ENCODE results near the gene XRCC3.

XRCC3 gene

DNA sequence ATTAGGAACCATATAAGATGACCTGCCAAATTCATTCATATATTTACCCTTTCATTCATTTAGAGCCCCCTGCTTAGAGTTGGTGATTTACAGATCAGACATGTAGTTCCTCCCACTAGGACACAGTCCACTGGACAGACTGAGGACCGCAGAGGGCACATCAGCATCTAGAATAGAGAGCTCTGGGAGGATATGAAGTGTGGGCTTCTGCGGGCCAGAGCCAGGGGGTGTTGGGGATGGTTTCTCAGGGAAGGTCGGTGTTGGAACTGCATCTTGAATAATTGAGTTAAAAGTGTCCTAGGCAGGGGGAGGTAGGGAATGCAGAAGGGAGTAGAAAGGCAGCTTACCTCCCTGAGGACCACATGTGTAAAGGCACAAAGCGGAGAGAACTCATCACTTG, 43.3 kb downstream of the XRCC3 start:
- TF ChIP-seq, protein P1, sequence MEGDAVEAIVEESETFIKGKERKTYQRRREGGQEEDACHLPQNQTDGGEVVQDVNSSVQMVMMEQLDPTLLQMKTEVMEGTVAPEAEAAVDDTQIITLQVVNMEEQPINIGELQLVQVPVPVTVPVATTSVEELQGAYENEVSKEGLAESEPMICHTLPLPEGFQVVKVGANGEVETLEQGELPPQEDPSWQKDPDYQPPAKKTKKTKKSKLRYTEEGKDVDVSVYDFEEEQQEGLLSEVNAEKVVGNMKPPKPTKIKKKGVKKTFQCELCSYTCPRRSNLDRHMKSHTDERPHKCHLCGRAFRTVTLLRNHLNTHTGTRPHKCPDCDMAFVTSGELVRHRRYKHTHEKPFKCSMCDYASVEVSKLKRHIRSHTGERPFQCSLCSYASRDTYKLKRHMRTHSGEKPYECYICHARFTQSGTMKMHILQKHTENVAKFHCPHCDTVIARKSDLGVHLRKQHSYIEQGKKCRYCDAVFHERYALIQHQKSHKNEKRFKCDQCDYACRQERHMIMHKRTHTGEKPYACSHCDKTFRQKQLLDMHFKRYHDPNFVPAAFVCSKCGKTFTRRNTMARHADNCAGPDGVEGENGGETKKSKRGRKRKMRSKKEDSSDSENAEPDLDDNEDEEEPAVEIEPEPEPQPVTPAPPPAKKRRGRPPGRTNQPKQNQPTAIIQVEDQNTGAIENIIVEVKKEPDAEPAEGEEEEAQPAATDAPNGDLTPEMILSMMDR (conservative IDR thresholded peaks at IDR 0.05): no peak
- TF ChIP-seq ZFX (IDR thresholded peaks at IDR 0.05): no peak

GRCh38 chr14:103669370-103669769, 45.9 kb downstream of the XRCC3 start:
- no peak overlapping the region for H3K27ac ChIP-seq
- TF ChIP-seq, protein P1 (conservative IDR thresholded peaks at IDR 0.05): no peak
- no peak for TF ChIP-seq ZFX (IDR thresholded peaks at IDR 0.05)

More for the DNA sequence above, 43.3 kb downstream of the XRCC3 start:
- H3K27ac ChIP-seq: no peak overlapping the region

GRCh38 chr14:103668117-103668516, 47.1 kb downstream of the XRCC3 start:
- H3K27ac ChIP-seq: no peak overlapping the region
- TF ChIP-seq ZFX (IDR thresholded peaks at IDR 0.05): no peak
- TF ChIP-seq, protein P1 (conservative IDR thresholded peaks at IDR 0.05): no peak

- no peak overlapping the region for H3K27ac ChIP-seq
- no peak for TF ChIP-seq ZFX (IDR thresholded peaks at IDR 0.05)
- TF ChIP-seq, protein P1 (conservative IDR thresholded peaks at IDR 0.05): no peak
These were observed 47.6 kb downstream of the XRCC3 start for GRCh38 chr14:103667671-103668070.

GRCh38 chr14:103663506-103663905, 51.7 kb downstream of the XRCC3 start:
- TF ChIP-seq ZFX (IDR thresholded peaks at IDR 0.05): no peak

GRCh38 chr14:103662591-103662990, 52.7 kb downstream of the XRCC3 start:
- TF ChIP-seq, protein P1 (conservative IDR thresholded peaks at IDR 0.05): no peak
- TF ChIP-seq ZFX (IDR thresholded peaks at IDR 0.05): no peak
- H3K27ac ChIP-seq: no peak overlapping the region

More at GRCh38 chr14:103663506-103663905, 51.7 kb downstream of the XRCC3 start:
- H3K27ac ChIP-seq: no peak overlapping the region

GRCh38 chr14:103662029-103662428, 53.2 kb downstream of the XRCC3 start:
- H3K27ac ChIP-seq: no peak overlapping the region
- no peak for TF ChIP-seq ZFX (IDR thresholded peaks at IDR 0.05)
- TF ChIP-seq, protein P1 (conservative IDR thresholded peaks at IDR 0.05): no peak

DNA sequence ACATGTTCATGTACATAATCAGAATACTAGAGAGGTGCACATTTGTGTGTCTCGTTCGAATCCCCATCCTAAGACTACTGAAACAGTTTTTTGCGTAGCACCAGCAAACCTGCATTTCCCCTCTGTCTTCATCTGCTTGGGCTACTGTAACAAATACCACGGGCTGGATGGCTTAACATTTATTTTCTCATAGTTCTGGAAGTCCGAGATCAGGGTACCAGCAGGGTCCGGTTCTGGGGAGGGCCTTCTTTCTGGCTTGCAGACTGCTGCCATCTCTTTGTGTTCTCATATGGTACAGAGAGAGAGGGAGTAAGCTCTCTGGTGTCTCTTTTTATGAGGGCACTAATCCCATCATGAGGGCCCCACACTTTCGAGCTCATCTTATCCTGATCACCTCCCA, 55.6 kb downstream of the XRCC3 start:
- TF ChIP-seq, protein P1 (conservative IDR thresholded peaks at IDR 0.05): no peak
- no peak for TF ChIP-seq ZFX (IDR thresholded peaks at IDR 0.05)

More for the DNA sequence above, 55.6 kb downstream of the XRCC3 start:
- H3K27ac ChIP-seq: no peak overlapping the region
